Measurements from ENCODE around the gene SULT4A1.
"Not testable (repeated sequence)": the region's sequence is repeated elsewhere in the genome, so short reads cannot be mapped to it uniquely, and the experiment has no call there.

Gene SULT4A1, protein sequence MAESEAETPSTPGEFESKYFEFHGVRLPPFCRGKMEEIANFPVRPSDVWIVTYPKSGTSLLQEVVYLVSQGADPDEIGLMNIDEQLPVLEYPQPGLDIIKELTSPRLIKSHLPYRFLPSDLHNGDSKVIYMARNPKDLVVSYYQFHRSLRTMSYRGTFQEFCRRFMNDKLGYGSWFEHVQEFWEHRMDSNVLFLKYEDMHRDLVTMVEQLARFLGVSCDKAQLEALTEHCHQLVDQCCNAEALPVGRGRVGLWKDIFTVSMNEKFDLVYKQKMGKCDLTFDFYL

DNA sequence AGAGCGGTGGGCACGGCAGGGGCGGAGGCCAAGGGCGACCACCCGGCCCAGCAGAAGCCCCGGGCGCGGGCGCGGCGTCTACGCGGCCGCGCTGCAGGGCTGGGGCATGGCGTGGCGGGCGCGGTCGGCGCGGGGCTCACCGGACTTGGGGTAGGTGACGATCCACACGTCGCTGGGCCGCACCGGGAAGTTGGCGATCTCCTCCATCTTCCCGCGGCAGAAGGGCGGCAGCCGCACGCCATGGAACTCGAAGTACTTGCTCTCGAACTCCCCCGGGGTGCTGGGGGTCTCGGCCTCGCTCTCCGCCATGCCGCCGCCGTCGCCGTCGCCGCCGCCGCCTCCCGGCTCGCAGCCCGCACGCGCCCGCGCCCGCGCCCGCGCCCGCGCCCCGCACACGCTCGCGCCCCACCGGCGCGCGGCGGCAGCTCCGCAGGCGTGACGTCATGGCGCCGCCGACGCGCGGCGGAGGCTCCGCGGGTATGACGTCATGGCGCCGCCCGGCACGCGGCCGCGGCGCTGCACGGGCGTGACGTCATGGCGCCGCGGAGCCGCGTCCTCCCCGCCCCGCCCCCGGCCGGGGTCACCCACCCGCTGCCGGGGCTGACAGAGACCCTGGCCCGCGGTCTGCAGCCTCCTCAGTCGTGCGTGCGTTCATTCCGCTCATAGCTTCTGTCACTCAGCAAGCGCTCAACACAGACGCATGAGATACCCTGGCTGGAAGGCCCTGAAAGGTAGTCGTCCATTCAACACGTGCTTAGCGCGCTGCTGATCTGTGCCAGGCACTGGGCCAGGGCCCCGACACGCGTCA, at the start of gene SULT4A1:
TSS of gene SULT4A1 (minus strand) at position 440 of the 808 bp plus-strand sequence. CDS start at position 309, 131 bp downstream.
- DNase-seq, result peak in 5 of 51 donors; percentile 12 to 27 (median 22)

DNA sequence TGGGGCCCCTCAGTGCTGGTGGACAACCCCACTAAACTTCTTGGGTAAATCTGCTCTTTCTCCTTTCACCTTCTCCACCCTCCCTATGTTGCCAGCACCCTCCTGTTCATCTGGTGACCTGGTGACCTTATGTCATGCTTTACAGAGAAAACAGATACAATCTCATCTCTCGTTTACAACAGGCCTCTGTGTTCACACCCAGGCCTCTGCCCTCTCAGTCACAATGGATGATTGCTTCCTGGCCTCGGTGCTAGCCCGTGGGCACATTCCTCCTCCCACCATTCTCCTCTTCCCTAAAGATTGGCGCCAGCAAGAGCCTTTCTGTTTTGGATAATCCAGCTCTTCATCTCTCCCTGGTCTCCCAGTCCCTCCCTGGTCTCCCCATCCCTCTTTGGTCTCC, 49.0 kb upstream of the SULT4A1 start:
- no peak for DNase-seq

DNA sequence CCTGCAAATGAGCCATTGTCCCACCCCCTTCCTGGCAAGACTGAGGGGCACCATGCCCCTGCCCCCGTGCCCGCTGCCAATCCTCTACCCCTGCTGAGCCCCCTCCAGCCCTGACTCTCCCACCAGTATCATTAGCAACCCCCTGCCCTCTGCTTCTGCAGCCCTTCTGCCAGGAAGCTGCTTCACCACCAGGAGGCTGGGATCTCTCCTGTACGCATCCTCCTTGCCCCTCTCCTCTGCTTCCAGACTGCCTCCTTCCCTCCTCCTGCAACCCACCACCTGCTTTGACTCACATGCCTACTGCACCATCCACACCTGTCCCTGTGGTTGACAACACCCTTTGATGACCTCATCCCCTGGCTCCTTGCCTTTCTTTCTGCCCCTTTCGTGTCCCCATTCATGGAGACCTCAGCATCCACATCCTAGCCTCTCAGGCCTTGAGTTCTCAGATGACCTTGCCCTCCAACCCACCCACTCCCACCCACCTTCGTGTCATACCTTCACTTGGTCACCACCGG, 47.9 kb upstream of the SULT4A1 start:
- DNase-seq, result no peak

DNA sequence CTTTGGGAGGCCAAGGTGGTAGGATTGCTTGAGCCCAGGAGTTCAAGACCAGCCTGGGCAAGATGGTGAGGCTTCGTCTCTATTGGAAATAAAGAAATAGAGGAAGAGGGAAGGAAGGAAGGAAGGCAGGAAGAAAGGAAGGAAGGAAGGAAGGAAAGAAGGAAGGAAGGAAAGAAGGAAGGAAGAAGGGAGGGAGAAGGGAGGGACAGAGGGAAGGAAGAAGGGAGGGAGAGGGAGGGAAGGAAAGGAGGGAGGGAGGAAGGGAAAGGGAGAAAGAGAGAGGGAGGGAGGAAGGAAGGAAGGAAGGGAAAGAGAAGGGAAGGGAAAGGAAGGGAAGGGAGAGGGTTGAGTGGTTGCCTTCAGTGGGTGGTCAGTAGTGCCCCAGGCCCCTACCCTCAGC, 47.4 kb upstream of the SULT4A1 start:
- no peak for DNase-seq

DNA sequence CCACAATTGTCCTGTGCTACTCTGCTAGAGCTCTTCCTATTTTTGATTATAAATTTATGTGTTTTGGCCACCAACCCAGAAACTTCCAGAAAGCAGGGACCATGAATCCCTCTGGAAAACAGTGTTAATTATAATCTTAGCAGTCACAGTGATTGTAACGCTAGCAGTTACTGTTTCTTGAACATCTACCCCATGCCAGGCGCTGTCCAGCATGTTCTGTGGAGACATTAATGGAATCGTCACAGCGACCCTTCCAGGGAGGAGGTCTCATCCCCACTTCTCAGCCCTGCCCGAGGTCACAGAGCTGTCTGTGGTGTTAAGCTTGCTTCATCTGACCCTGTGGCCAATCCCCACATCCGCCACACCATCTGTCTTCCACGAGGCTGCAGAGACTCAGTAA, 43.4 kb upstream of the SULT4A1 start:
- no peak for DNase-seq

DNA sequence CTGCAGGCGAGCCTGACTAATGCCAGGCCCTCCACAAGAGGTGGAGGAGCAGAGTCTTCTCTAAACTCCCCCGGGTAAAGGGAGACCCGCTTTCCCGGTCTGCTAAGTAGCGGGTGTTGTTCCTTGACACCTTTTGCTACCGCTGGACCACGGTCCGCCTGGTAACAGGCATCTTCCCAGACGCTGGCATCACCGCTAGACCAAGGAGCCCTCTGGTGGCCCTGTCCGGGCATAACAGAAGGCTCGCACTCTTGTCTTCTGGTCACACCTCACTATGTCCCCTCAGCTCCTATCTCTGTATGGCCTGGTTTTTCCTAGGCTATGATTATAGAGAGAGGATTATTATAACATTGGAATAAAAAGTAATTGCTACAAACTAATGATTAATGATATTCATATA, 42.1 kb upstream of the SULT4A1 start:
- DNase-seq, result peak in 2 of 51 donors; percentile 27 to 48

DNA sequence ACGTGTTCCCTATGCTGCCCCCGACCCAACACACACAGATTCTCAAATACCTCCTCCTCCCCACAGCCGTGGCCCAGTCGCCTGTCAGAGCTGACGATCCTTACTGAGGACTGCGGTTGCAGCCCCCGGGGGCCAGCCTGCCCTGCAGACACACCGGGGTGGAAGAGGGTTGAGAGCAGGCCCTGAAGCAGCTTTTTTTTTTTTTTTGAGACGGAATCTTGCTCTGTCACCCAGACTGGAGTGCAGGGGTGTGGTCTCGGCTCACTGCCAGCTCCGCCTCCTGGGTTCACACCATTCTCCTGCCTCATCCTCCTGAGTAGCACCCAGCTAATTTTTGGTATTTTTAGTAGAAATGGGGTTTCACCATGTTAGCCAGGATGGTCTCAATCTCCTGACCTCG, 40.7 kb upstream of the SULT4A1 start:
- not testable (repeated sequence) for DNase-seq

DNA sequence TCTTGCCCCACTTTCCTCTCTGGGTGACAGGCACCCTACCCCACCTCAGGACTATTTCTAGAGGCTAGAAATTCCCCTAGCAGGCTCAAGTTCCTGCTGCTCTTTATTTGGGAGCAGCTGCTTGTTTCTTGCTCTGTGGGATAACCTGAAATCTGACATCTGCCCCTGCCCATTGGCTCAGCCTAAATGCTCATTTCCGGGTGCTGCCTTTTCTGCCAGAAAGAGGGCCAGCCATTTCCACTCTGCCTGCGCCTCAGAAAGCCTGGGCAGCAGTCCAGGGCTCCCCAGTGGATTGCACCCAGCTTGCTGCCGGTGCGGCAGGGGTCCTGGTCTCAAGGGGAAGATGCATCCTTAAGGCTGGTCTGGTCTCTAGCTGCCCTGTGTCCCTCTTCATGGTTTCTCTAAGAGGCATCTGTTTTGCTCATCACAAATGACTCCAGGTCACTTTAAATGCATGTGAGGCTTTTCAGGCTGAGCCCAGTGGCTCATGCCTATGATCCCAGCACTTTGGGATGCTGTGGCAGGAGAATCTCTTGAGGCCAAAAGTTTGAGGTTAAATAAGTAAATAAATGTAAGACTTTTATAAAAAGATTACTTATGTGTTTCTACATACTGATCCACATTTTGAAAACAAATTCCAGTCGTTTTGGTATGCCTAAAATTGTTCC, 39.8 kb upstream of the SULT4A1 start:
- DNase-seq, result no peak

DNA sequence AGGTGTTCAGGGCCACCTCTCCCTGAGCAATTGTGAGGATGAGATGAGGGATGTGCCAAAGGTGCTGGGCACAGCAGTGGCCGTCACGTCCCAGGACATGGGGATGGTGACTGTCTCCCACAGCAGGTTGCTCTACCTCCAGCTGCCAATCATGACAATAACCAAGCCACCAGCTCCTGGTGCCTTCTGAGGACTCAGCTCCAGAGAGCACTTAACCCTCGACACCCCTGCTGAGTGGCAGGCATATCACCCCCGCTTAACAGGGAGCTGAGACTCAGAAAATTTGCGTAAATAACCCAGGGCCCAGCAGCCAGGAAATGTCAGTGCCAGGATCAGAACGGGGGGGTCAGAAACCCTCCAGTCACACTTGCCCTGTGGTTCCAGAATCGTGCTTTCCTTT, 37.9 kb upstream of the SULT4A1 start:
- DNase-seq, result no peak

DNA sequence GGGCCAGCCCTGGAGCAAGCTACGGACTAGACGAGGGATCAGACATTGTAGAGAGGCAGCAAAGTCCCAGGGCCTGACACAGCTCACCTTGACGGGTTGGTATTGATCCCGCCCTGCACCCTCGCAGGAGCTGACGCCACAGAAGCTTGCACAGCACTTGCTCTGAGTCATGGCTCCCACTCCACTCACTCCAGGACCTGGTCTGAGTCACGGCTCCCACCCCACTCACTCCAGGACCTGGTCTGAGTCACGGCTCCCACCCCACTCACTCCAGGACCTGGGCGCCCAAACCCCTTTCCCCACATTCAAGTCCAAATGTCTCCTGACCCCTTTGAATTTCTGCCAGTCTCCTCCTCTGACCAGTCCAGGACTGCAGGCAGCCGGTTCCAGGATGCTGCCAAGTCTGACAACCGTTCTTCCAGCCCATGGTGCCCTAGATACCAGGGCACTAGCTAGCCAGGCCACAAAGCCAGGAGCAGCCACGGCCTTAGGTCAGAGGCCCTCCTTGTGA, 35.5 kb upstream of the SULT4A1 start:
- peak in 10 of 51 donors; percentile 4 to 45 (median 30) for DNase-seq

DNA sequence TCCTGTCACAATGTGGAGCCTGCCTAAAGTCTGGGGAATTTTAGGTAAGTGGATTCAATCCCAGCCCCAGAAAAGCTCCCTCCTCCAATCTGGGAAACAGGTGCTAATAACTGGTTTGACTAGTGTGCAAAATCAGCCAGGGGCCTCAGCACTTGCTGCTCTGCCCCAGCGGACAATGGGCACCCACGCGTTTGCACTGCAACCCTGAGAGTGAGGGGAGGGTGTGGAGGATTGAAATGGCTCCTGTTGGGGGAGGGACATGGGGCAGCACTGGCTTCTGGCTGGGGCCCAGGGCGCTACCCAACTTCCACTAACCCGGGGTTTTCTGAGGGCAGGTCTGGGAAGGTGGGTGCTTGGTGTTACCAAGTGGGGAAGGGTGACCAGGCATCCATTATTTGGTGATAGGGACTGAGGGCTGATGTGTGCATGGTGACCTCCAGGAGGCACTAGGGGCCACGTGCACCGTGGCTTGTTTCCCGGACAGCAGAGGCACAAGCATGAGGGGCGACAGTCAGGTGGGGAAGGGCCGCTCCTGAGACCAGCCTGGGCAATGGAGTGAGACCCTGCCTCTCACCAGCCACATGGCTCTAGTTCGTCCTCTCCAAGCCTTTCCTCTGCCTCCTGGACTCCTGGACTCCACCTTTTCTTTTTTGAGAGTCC, 33.8 kb upstream of the SULT4A1 start:
- DNase-seq, result no peak

DNA sequence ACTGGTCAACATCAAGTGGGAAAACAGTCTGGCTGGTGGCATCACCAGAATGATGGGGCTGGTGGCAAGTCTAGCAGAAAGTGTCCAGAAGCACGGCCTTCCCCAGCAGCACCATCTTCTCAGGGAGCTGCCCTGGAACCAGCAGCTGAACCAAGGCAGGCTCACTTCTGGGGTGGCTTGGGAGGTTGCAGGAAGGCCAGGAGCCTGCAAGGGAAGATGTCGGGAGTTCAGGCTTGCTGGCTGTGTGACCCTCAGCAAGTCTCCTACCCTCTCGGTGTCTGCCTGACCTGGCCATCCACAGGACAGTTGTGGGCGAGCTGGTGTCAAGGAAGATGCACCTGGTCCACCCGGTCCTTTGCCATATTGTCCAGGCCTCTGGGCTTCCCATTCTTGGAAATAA, 31.8 kb upstream of the SULT4A1 start:
- DNase-seq, result no peak

DNA sequence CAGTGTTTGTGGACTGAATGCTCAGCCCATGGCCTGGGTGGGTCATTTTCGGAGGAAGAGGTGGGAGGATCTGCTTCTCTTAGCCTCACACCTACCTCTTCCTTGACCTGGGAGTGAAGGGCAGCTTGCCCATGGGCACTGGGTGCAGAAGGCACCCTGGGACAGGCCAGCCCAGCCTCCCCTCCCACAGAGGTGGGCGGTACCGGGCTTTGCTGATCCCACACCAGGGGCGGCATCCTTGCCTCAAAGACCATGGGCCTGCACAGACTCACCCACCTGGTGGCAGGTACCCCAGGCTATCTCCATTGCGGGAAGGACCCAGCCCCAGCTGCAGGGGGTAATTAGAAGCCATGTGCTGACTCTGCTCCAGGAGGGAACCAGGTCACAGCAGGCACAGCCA, 31.0 kb upstream of the SULT4A1 start:
- no peak for DNase-seq

DNA sequence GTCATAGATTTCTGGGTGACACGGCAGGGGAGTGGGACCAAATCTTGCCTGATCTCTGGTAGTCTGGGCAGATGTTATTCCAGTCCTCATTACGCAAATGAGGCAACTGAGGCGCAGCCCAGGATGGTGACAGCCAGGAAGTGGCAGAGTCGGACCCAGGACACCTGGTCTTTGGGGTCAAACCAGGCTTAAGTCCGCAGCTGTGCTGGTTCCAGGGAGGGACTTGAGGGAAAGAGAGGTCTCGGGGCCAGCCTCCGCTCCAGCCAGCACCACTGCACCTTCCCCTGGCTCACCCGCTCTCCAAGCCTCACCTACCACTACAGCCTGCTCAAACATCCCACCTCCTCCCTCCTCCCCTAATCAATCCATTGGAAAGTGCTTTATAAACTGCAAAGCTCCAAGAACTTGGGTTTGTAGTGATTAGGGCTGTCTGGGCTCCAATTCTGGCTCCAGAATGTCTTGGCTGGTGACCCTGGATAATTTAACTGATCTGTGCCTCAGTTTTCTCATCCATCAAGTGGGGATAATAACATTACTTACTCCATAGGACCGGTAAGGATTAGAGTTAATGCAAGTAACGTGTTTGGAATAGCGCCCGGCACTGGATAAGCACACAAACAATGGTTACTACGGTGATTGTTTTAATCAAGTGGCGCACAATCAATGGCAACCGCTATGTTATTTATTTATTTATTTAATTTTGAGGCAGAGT, 30.0 kb upstream of the SULT4A1 start:
- no peak for DNase-seq

DNA sequence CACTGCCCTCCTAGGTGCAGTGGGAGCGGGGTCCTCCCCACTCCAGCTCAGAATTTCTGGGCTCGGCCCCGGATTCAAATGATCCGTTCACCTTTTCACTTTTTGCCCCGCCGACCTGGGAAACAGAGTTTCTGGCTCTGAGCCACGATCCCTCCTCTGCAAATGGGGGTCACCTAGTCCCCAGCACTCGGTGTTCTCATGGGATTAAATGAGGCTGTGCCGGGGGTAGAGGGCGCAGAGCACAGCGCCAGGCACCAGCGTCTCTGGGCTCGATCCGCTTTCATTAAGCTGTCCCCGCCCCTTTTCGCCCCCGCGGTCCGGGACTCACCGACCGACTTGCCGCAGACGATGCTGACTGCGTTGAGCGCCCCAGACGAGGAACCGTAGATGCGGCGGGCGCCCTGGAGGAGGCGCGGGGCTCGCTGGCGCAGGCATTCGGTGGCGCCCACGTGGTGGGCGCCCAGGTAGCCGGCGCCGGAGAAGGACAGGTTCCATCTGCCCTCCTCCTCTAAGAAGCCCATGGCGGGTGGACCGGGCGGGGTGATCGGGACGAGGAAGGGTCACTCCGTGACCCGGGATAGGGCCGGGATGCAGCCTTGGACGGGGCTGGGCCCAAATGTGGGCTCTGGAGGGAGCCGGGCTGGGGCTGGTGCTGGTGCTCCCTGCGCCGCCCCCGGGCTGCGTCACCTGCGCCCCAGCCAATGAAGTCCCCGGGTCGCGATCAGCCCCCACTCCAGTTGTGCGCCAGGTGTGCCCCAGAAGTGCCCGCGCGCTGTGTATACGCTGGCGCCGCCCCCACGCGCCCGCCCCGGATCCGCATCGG, 29.3 kb upstream of the SULT4A1 start, which contains the start of gene PNPLA5:
TSS of gene PNPLA5 (minus strand) at position 654 of the 823 bp plus-strand sequence. CDS start at position 521, 133 bp downstream.
- peak in 7 of 51 donors; percentile 4 to 46 (median 12) for DNase-seq

DNA sequence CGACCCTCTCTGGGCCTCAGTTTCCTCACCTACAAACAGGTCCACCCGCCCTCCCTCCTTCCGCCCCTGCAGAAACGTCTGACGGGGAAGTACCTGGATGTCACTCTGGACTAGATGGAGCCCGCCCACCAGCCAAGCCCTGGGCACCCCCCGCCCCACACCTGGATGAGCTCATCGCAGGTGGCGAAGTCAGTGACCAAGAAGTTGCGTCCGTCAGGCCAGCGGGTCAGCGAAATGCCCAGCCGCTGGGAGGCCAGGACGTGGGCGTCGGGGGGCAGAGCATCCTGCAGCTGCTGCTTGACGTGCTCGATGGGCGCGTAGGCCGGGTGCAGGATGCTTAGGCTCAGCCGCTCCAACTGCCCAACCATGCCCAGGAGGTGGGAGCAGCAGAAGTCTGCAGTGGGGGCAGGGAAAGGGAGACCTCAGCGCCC, 28.6 kb upstream of the SULT4A1 start:
- DNase-seq, result no peak

DNA sequence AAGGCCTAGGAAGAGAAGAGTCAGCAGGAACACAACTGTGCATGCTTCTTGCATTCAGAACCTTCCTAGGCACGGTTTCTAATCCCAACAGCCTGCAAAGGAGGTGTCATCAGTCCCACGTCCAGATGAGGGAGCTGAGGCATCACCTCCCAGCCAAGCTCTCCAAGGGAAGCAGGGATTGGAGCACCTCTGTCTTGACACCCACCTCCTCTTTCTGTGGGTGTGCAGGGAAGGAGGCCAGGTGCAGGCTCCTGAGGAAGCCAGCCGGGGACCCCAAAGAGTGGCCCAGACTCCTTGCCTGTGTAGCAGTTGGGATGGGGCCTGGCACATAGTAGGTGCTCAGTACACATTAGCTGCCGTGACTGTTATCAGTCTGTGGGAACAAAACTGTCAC, 27.5 kb upstream of the SULT4A1 start:
- no peak for DNase-seq

DNA sequence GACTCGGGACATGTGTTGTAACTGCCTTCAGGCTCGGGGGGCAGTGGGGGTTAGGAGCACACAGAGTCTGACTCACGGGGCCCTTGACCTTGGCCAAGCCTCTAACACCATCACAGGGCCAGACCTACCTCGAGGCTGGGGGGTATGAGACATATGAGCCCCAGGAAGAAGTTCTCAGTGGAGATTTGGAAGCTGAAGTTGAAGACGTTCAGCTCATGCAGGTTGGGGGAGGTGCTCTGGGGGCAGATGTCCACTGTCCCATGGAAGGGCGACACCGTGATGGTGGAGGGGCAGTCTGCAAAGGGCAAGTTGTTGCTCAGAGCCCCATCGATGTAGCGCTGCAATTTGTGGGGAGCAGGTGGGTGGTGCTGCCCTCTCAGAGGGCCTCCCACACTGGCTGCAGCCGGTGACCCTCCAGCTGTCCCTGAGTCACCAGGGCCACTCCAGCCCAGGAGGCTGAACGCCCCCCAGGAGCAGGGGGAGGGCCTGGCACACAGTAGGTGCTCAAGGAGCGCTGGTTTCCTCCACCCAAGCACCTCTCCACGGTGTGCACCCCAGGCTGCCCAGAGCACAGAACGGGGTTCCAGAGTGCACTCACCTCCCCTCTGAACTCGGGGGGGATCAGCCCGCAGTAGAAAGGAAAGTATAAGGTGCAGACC, 27.0 kb upstream of the SULT4A1 start:
- no peak for DNase-seq

DNA sequence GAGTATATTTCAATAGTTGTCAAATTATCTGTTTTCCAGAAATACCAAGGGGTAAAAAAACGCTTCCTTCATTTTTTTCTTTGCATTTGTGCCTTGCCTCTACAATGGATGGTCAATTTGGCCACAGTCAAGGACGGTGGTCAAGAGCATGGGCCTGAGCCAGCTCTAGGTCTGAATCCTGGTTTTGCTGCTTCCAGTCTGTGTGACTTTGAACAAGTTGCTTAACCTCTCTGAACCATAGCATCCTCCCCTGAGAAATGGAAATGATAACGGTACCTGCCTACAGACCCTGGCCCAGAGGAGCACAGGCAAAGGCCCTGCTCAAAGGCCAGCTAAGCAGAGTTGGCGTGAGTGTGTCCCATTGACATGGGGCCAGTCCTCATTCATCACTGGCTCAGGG, 26.4 kb upstream of the SULT4A1 start:
- no peak for DNase-seq
